Femur (tissue), 1 donor: ENCODE results near the gene MYO9B.

Experiments
- DNase-seq: peaks from one replicate; pipeline ENCODE4 v3.0.0-alpha.2; 2017

MYO9B gene

DNA sequence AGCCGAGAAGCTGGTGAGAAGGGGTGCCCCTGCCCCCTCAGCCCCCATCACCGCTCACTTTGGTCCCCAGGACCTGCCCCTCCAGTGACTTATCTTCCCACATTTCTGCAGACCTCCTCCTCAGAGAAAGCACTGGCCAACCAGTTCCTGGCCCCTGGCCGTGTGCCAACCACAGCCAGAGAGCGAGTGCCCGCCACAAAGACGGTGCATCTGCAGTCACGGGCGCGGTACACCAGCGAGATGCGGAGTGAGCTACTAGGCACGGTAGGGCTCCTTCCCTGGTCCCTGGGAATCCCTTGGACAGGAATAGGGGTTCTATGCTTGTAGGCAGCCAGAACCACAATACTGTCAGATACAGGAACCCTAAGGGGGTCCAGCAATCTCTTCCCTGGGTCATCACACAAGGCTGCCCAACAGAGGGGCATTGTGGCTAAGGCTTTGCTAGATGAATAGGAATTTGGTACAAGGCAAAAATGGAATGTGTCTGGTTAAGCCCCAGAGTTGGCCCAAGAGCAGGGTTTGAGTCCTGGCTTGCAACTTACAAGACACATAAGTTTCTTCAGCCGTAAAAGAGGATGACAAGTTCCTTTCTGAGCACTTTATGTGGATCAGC is 140.6 kb downstream of the MYO9B start:
- DNase-seq, result no peak

- no peak for DNase-seq
Measured at GRCh38 chr19:17219286-17219685, 143.7 kb downstream of the MYO9B start.

DNA sequence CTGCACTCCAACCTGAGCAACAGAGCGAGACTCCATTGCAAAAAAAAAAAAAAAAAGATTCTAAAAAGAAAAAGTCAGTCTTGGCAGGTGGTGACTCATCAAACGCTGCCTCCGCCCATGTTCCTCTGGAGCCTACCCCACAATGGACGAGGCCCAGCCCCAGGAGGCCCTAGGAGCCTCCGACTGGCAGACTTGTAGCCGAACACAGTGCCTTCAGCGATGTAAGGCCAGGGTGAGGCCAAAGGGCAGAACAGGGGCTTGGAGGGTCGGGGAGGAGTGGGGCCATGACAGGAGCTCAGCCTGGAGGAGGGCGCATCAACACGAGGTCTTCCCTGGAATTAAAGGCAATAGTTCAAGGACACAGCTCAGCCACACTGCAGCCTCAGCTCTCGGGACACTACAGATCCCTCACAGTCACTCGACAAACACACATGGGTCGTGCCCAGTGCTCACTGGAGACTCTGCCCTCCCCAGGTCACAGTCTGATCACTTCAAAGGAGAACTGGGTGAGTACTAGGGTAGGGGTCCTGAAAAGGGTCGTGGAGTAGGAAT is 144.7 kb downstream of the MYO9B start:
- no peak for DNase-seq

GRCh38 chr19:17225053-17225452 is 149.5 kb downstream of the MYO9B start:
- DNase-seq, result no peak

GRCh38 chr19:17226002-17226933 is 150.7 kb downstream of the MYO9B start, which contains the start of gene OCEL1:
TSS of gene OCEL1 (plus strand) at chr19:17226226. CDS start at chr19:17226248, 22 bp downstream.
- DNase-seq, result peak; percentile 99

GRCh38 chr19:17227798-17228367 is 152.3 kb downstream of the MYO9B start:
- DNase-seq, result no peak

GRCh38 chr19:17229890-17230289 is 154.3 kb downstream of the MYO9B start:
- no peak for DNase-seq

DNA sequence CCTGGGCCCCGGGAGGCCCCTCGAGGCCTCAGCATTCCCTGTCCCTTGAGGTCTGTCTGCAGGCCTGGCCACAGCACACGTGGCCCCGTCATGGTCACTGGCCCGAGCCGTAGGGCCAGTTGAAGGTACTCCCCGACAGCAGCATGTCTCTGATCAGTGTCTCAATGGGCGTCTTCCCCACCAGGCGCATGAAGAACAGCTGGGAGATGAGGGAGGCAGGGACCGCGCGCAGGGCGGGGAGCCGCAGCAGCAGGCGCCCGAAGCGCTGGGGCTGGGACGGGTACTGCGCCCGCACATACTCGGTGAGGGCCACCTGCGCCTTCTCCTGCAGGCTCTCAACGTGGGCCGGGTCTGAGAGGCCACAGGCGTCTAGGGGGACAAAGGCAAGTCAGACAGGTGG is 156.7 kb downstream of the MYO9B start:
- DNase-seq, result no peak

- peak; percentile 50 for DNase-seq
Measured at GRCh38 chr19:17234911-17235299, 159.3 kb downstream of the MYO9B start.

GRCh38 chr19:17235300-17235970 is 159.9 kb downstream of the MYO9B start:
- DNase-seq, result peak; percentile 79

- peak; percentile 43 for DNase-seq
Measured at GRCh38 chr19:17235971-17236777, 160.6 kb downstream of the MYO9B start.

DNA sequence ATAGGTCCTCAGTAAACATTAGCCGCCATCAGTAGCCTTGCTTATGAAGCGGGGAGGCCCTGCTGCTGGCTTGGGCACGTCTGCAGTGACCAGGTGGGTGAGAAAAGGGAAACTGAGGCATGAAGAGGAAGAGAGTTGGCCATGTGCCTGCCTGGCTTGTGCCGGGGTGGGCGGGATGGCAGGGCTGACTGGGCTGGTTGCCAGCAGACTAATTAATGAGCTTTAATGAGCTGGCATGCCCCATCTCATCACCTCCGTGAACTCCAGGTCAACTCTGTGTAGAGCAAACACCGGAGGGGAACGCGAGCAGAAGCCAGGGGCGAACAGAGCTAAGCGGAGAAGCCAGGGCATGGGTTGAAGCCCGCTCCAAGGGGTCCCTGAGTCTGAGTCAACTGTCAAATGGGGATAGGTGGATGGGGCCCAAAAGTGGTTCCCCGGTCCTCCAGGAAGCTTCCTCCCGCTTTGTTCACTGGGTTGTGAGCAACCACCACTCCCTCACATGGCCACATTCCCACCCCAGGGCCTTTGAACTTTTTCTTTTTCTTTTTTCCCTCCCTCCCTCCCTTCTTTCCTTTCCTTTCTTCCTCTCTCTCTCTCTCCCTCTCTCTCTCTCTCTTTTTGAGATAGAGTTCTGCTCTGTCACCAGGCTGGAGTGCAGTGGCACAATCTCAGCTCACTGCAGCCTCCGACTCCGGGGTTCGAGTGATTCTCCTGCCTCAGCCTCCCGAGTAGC is 161.4 kb downstream of the MYO9B start:
- DNase-seq, result no peak

GRCh38 chr19:17237747-17238706 is 162.4 kb downstream of the MYO9B start:
- no peak for DNase-seq

- DNase-seq, result no peak
Measured at GRCh38 chr19:17240062-17240752, 164.6 kb downstream of the MYO9B start.

DNA sequence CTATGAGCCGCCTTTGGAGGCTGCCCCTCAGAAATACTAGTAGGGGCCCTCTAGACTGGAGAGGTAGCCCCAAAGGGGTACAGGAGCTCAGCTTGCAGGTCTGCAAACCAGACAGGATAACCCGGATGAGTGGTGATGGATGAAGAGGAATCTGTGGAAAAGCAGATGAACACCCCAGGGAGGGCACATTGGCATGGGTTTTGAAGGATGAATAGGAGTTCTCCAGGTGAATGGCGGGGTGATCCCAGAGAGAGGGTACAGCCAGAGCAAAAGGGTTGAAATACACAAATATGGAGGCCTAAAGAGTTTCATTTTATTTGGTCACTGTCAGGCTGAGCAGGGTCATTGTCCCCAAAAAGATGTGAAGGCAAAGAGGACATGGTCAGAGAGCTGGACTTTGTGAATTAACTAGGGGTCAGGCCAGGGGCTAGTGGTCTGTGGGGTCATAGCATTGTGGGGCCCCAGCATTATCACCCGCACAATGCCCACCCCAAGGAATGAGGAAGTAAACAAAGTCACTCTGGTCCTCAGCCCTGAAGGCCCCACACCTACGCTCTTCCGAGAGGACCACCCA is 165.3 kb downstream of the MYO9B start:
- DNase-seq, result no peak

GRCh38 chr19:17242431-17243208 is 167.0 kb downstream of the MYO9B start:
- no peak for DNase-seq

GRCh38 chr19:17243211-17243829 is 167.7 kb downstream of the MYO9B start:
- no peak for DNase-seq
